Endodermal cell (in vitro differentiated cells): ENCODE measurements around the gene SYNE2. TPM values are rescaled to one million over a fixed set of nuclear protein-coding genes. Genes with fewer than 3 reads are reported as not detected.

ENCODE experiments used
- DNase-seq: peaks from one replicate; pipeline ENCODE4 v3.0.0-alpha.2; 2017
- H3K27ac ChIP-seq: 2 replicates; pipeline ENCODE4 v1.5.1; 2013; ENCODE audit warnings: mild to moderate bottlenecking, low read depth, low read length, moderate library complexity
- H3K27me3 ChIP-seq: 2 replicates; pipeline ENCODE4 v1.6.1; 2013; ENCODE audit warnings: mild to moderate bottlenecking, low read length, moderate library complexity; ENCODE audit not compliant: insufficient read depth, control insufficient read depth, poor library complexity, severe bottlenecking
- H3K36me3 ChIP-seq: 2 replicates; pipeline ENCODE4 v1.7.0; 2013; ENCODE audit warnings: mild to moderate bottlenecking, low read length, moderate library complexity; ENCODE audit not compliant: control insufficient read depth, insufficient read depth
- H3K4me1 ChIP-seq: one replicate; pipeline ENCODE4 v1.7.0; 2013; ENCODE audit warnings: low read length; ENCODE audit not compliant: control insufficient read depth, insufficient read depth
- H3K4me3 ChIP-seq: 2 replicates; pipeline ENCODE4 v1.5.1; 2013; ENCODE audit warnings: mild to moderate bottlenecking, low read length, moderate library complexity
- H3K9ac ChIP-seq: 2 replicates; pipeline ENCODE4 v1.6.1; 2013; ENCODE audit warnings: mild to moderate bottlenecking, low read length, moderate library complexity; ENCODE audit not compliant: poor library complexity, severe bottlenecking; ENCODE audit errors: extremely low read depth
- H3K9me3 ChIP-seq: 2 replicates; pipeline ENCODE4 v1.6.1; 2013; ENCODE audit warnings: mild to moderate bottlenecking, low read length, moderate library complexity; ENCODE audit not compliant: control insufficient read depth
- H3K27ac Mint-ChIP-seq: 2 replicates; pipeline ENCODE4 v1.8.0; 2020; ENCODE audit warnings: mixed read lengths
- H3K27me3 Mint-ChIP-seq: 2 replicates; pipeline ENCODE4 v1.8.0; 2021; ENCODE audit warnings: mild to moderate bottlenecking, mixed read lengths; ENCODE audit not compliant: insufficient read depth
- H3K36me3 Mint-ChIP-seq: 2 replicates; pipeline ENCODE4 v1.8.0; 2020; ENCODE audit warnings: low read depth, mixed read lengths
- H3K4me1 Mint-ChIP-seq: 2 replicates; pipeline ENCODE4 v1.8.0; 2020; ENCODE audit warnings: mixed read lengths
- H3K4me3 Mint-ChIP-seq: 2 replicates; pipeline ENCODE4 v1.8.0; 2020; ENCODE audit warnings: mild to moderate bottlenecking, moderate library complexity, mixed read lengths
- H3K9me3 Mint-ChIP-seq: 2 replicates; pipeline ENCODE4 v1.8.0; 2020; ENCODE audit warnings: mild to moderate bottlenecking, mixed read lengths
- CTCF ChIP-seq: fragments of 200-600 bp; sonication (generic); conservative IDR thresholded peaks from 2 replicates; pipeline ENCODE4 v1.5.0; 2021; ENCODE audit warnings: antibody characterized with exemption, mild to moderate bottlenecking
- WGBS, 2 experiments: methylation state at CpG; one replicate each; pipeline versions ENCODE4 v1.1.5 to v1.1.7; 2013; ENCODE audit warnings: missing lambda C conversion rate in 2 of 2, mixed read lengths in 1 of 2; ENCODE audit not compliant: insufficient coverage in 1 of 2, insufficient read length in 1 of 2; 5-methylcytosine and 5-hydroxymethylcytosine counted together
- total RNA-seq, 2 donors: library from RNA; stranded (reverse); fragmentation: NEBNext Ultra II Directional in 1 of 2; extraction: Animal tissue kit (Norgen Biotek cat#: 25700) in 1 of 2; gene quantifications; 2 replicates in 1 of 2; 3 replicates in 1 of 2; pipeline ENCODE4 v1.2.1, GENCODE V29; 2021

SYNE2 gene
- total RNA-seq, 2 donors from 2014 or later = 65.8 to 70.0 TPM

- Histone ChIP-seq H3K4me3 (no peak overlapping the region), H3K4me1 (no peaks in the 10 kb centered on the region), H3K27ac (no peak overlapping the region), H3K36me3 (peaks cover 25% of the 10 kb centered on the region), H3K9ac (no peak overlapping the region), H3K27me3 (no peaks in the 10 kb centered on the region), H3K9me3 (peaks cover 11% of the 10 kb centered on the region)
- H3K4me1 Mint-ChIP-seq = peaks cover 21% of the 10 kb centered on the region
- H3K27me3 Mint-ChIP-seq = no peaks in the 10 kb centered on the region
- no peak overlapping the region for H3K4me3 Mint-ChIP-seq
- no peak for DNase-seq
- H3K36me3 Mint-ChIP-seq = peaks cover 45% of the 10 kb centered on the region
- peaks cover 32% of the 10 kb centered on the region for H3K9me3 Mint-ChIP-seq
- no peak for TF ChIP-seq CTCF
- 93 to 94% methylated on average over 7 of the region's 7 CpGs for WGBS, 2 experiments
- no peak overlapping the region for H3K27ac Mint-ChIP-seq
These were observed 331.4 kb downstream of the SYNE2 start for GRCh38 chr14:64184103-64184729.

- H3K9ac ChIP-seq = no peak overlapping the region
- 92 to 94% methylated on average over 1 of the region's 1 CpG for WGBS, 2 experiments
- H3K9me3 ChIP-seq = peaks cover 11% of the 10 kb centered on the region
- DNase-seq = no peak
- H3K27me3 ChIP-seq = no peaks in the 10 kb centered on the region
- no peaks in the 10 kb centered on the region for H3K4me1 ChIP-seq
- Mint-ChIP-seq H3K27ac (no peak overlapping the region), H3K9me3 (peaks cover 32% of the 10 kb centered on the region), H3K4me3 (no peak overlapping the region), H3K4me1 (peaks cover 21% of the 10 kb centered on the region), H3K27me3 (no peaks in the 10 kb centered on the region), H3K36me3 (peaks cover 54% of the 10 kb centered on the region)
- no peak for TF ChIP-seq CTCF
- peaks cover 30% of the 10 kb centered on the region for H3K36me3 ChIP-seq
- peak overlapping the region; percentile 35 for H3K4me3 ChIP-seq
- H3K27ac ChIP-seq = no peak overlapping the region
These were observed 332.4 kb downstream of the SYNE2 start for GRCh38 chr14:64185184-64185583.

- H3K4me1 Mint-ChIP-seq = peaks cover 21% of the 10 kb centered on the region
- no peaks in the 10 kb centered on the region for H3K4me1 ChIP-seq
- no peaks in the 10 kb centered on the region for H3K27me3 ChIP-seq
- peak overlapping the region; percentile 97 for H3K27ac Mint-ChIP-seq
- H3K36me3 ChIP-seq = peaks cover 39% of the 10 kb centered on the region
- peaks cover 59% of the 10 kb centered on the region for H3K36me3 Mint-ChIP-seq
- H3K9ac ChIP-seq = peak overlapping the region; percentile 83
- 24 to 35% methylated on average over 8 to 12 of the region's 12 CpGs for WGBS, 2 experiments
- TF ChIP-seq CTCF = no peak
- peak; percentile 84 for DNase-seq
- H3K4me3 ChIP-seq = peak overlapping the region; percentile 91
- peak overlapping the region; percentile 59 for H3K27ac ChIP-seq
- peak overlapping the region; percentile 75 for H3K4me3 Mint-ChIP-seq
- peaks cover 11% of the 10 kb centered on the region for H3K9me3 ChIP-seq
- peaks cover 32% of the 10 kb centered on the region for H3K9me3 Mint-ChIP-seq
- no peaks in the 10 kb centered on the region for H3K27me3 Mint-ChIP-seq
These were observed 333.7 kb downstream of the SYNE2 start for GRCh38 chr14:64186231-64187129.
